GM18505 (cell line): ENCODE results near the gene ROM1.

Experiments
- ATAC-seq: cut with Tn5 transposase; IDR thresholded peaks from one replicate; pipeline ENCODE4 v1.9.1; 2021; ENCODE audit not compliant: unreplicated experiment
- POLR2A ChIP-seq: IDR thresholded peaks from 4 replicates; pipeline ENCODE4 v1.6.1; 2011; ENCODE audit warnings: borderline replicate concordance; ENCODE audit not compliant: insufficient read depth, insufficient read length; ENCODE audit errors: extremely low read depth

The ROM1 gene

DNA sequence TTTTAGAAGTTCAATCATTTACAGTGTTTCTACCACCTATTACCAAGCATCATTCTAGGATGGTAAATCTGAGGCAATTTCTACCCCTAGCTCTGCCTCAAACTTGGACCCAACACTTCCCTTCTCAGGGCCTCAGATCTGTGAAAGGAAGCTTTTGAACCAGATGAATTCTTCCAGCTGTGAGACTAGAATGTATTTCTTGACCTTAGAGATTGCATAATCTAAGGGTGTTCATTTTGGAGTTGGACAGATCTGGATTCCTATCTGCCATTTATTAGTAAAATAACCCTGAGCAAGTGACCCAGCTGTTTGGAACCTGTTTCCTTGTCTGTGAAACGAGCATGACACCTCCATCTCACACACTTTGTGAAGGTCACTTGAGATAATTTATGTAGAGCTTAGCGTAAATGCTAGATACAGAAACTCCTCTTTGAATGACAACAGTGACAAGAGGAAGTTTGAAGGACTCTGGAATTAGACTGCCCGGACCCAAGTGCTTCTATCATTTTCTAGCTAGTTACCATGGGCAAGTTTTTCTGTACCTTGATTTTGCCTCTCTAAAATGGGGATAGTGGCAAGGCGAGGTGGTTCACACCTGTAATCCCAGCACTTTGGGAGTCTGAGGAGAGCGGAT, 43.9 kb downstream of the ROM1 start:
- no peak for ATAC-seq
- no peak for TF ChIP-seq POLR2A

DNA sequence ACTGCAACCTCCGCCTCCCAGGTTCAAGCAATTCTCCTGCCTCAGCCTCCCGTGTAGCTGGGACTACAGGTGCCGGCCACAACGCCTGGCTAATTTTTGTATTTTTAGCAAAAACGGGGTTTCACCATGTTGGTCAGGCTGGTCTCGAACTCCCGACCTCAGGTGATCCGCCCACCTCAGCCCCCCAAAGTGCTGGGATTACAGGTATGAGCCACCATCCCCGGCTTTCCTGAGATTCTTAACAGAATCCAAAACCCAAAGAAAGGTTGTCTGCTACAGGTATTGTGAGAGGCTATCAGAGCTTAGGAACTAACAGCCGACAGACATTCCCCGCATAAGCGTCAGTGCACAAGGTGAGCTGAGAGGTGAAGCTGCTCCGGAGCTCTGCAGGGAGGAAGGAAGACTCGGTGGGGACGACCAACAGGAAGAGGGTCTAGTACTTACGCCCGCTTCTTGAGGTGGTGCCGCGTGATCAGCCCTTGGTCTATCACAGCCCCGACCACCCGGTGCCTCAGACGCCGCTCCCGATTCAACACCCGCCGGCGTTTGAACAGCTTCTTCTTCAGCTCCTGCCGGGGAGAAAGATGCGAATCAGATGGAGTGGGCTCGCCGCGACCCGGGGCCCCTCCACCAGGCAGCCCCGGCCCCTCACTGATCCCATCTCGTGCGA, 51.5 kb downstream of the ROM1 start:
- peak; percentile 12 for ATAC-seq
- TF ChIP-seq POLR2A, result no peak
